HTERT RPE-1 (cell line): ENCODE data around the gene ROBO1.
"Not testable (repeated sequence)": the region's sequence is repeated elsewhere in the genome, so short reads cannot be mapped to it uniquely, and the experiment has no call there.

Source experiments
- in situ Hi-C: fragments of 300-500 bp; cut with MboI; formaldehyde crosslinking; loops from 4 replicates; pipeline ENCODE4 v1.14.3; 2020; ENCODE audit warnings: low sequenced_read_pairs

The ROBO1 gene

GRCh38 chr3:78889348-78889747, 878.5 kb downstream of the ROBO1 start:
- in situ Hi-C loops, result no loop called here

GRCh38 chr3:78888635-78889034, 879.2 kb downstream of the ROBO1 start:
- in situ Hi-C loops, result no loop called here

- in situ Hi-C loops, result no loop called here
These were observed 880.2 kb downstream of the ROBO1 start for GRCh38 chr3:78887547-78888011.

GRCh38 chr3:78887029-78887428, 880.8 kb downstream of the ROBO1 start:
- in situ Hi-C loops, result no loop called here

GRCh38 chr3:78884567-78884966, 883.2 kb downstream of the ROBO1 start:
- in situ Hi-C loops, result not testable (repeated sequence)

GRCh38 chr3:78882251-78882650, 885.5 kb downstream of the ROBO1 start:
- in situ Hi-C loops, result no loop called here

- in situ Hi-C loops, result no loop called here
These were observed 886.3 kb downstream of the ROBO1 start for GRCh38 chr3:78881501-78881900.

- in situ Hi-C loops, result no loop called here
These were observed 887.0 kb downstream of the ROBO1 start for GRCh38 chr3:78880603-78881461.

GRCh38 chr3:78879295-78879860, 888.4 kb downstream of the ROBO1 start:
- in situ Hi-C loops, result no loop called here

GRCh38 chr3:78878789-78879188, 889.0 kb downstream of the ROBO1 start:
- in situ Hi-C loops, result no loop called here

GRCh38 chr3:78878011-78878410, 889.8 kb downstream of the ROBO1 start:
- in situ Hi-C loops, result no loop called here

- in situ Hi-C loops, result no loop called here
These were observed 891.9 kb downstream of the ROBO1 start for GRCh38 chr3:78875851-78876250.

GRCh38 chr3:78875436-78875835, 892.4 kb downstream of the ROBO1 start:
- in situ Hi-C loops, result no loop called here

GRCh38 chr3:78873641-78874040, 894.2 kb downstream of the ROBO1 start:
- in situ Hi-C loops, result no loop called here

GRCh38 chr3:78872195-78872594, 895.6 kb downstream of the ROBO1 start:
- in situ Hi-C loops, result no loop called here

GRCh38 chr3:78871048-78871447, 896.8 kb downstream of the ROBO1 start:
- in situ Hi-C loops, result no loop called here

- in situ Hi-C loops, result no loop called here
These were observed 897.3 kb downstream of the ROBO1 start for GRCh38 chr3:78870484-78870883.

GRCh38 chr3:78868570-78868969, 899.2 kb downstream of the ROBO1 start:
- in situ Hi-C loops, result no loop called here

GRCh38 chr3:78867409-78868372, 900.1 kb downstream of the ROBO1 start:
- in situ Hi-C loops, result no loop called here

GRCh38 chr3:78863306-78864203, 904.2 kb downstream of the ROBO1 start:
- in situ Hi-C loops, result no loop called here
